GM18499 (cell line): ENCODE results near the gene UFM1.
"Not testable (repeated sequence)": the region's sequence is repeated elsewhere in the genome, so short reads cannot be mapped to it uniquely, and the experiment has no call there.

ENCODE experiments used
- ATAC-seq: cut with Tn5 transposase; IDR thresholded peaks from one replicate; pipeline ENCODE4 v1.9.1; 2021; ENCODE audit warnings: moderate number of reproducible peaks; ENCODE audit not compliant: insufficient read depth, unreplicated experiment

UFM1 gene

GRCh38 chr13:38349390-38350113 is at the start of gene UFM1:
Gene UFM1, plus strand, starts transcription at chr13:38349851. Its CDS starts 69 bp downstream, at chr13:38349920.
- peak; percentile 79 for ATAC-seq

GRCh38 chr13:38301236-38301635 is 48.4 kb upstream of the UFM1 start:
- no peak for ATAC-seq

GRCh38 chr13:38303816-38304320 is 45.8 kb upstream of the UFM1 start:
- ATAC-seq, result no peak

- ATAC-seq, result no peak
These were observed 40.9 kb upstream of the UFM1 start for GRCh38 chr13:38308736-38309135.

- ATAC-seq, result no peak
These were observed 40.3 kb upstream of the UFM1 start for GRCh38 chr13:38309397-38309796.

- not testable (repeated sequence) for ATAC-seq
These were observed 38.5 kb upstream of the UFM1 start for GRCh38 chr13:38311175-38311574.

- no peak for ATAC-seq
These were observed 33.5 kb upstream of the UFM1 start for GRCh38 chr13:38316129-38316528.

- ATAC-seq, result no peak
These were observed 28.0 kb upstream of the UFM1 start for GRCh38 chr13:38321654-38322053.

GRCh38 chr13:38325426-38325825 is 24.2 kb upstream of the UFM1 start:
- no peak for ATAC-seq

GRCh38 chr13:38328699-38329098 is 21.0 kb upstream of the UFM1 start:
- ATAC-seq, result no peak

GRCh38 chr13:38334845-38335244 is 14.8 kb upstream of the UFM1 start:
- no peak for ATAC-seq

GRCh38 chr13:38338089-38338488 is 11.6 kb upstream of the UFM1 start:
- no peak for ATAC-seq

GRCh38 chr13:38340624-38341023 is 9.0 kb upstream of the UFM1 start:
- ATAC-seq, result no peak

GRCh38 chr13:38341149-38341692 is 8.4 kb upstream of the UFM1 start:
- ATAC-seq, result no peak

- ATAC-seq, result no peak
These were observed 2.9 kb upstream of the UFM1 start for GRCh38 chr13:38346764-38347163.

GRCh38 chr13:38348861-38349389 is 726 bp upstream of the UFM1 start:
- ATAC-seq, result peak; percentile 12

- ATAC-seq, result peak; percentile 10
These were observed 515 bp downstream of the UFM1 start for GRCh38 chr13:38350114-38350617.

- ATAC-seq, result no peak
These were observed 6.0 kb downstream of the UFM1 start for GRCh38 chr13:38355595-38356119.

GRCh38 chr13:38358684-38359083 is 9.0 kb downstream of the UFM1 start:
- ATAC-seq, result no peak

GRCh38 chr13:38361542-38362262 is 12.1 kb downstream of the UFM1 start:
- no peak for ATAC-seq

GRCh38 chr13:38363219-38363618 is 13.6 kb downstream of the UFM1 start:
- ATAC-seq, result no peak
